K562 (cell line): ENCODE measurements around the gene SETD5. TPM values are rescaled to one million over a fixed set of nuclear protein-coding genes. Genes with fewer than 3 reads are reported as not detected.
A peak's percentile ranks its signal among the peaks of the same experiment; 100 is the strongest.

ENCODE experiments used
- ATAC-seq: fragments of 200-7000 bp; cut with Tn5 transposase; 3 replicates; pipeline ENCODE4 v1.9.1; 2020; ENCODE audit warnings: moderate library complexity
- BruUV-seq: library from RNA; stranded (reverse); fragments of 400-500 nt; replicated peaks from 2 replicates; lab custom pipeline; 2021; lab: Mats Ljungman, UMichigan
- CTCF ChIA-PET: fragments of 300-600 bp; formaldehyde crosslinking; extraction: SDS; loops from one replicate; lab custom pipeline; 2021; ENCODE audit warnings: low intra/inter-chr PET ratio; lab: Yijun Ruan, JAX
- POLR2A ChIA-PET: fragments of 300-600, 350-650 bp; sonication (Branson Sonifier 250); formaldehyde crosslinking; extraction: SDS; loops from one replicate; lab custom pipeline; 2021; ENCODE audit warnings: antibody characterized with exemption, inconsistent platforms; lab: Yijun Ruan, JAX
- DNase-seq, 4 experiments: peaks; one replicate each; pipeline versions ENCODE4 v3.0.0 to v3.0.0-alpha.2; 2011 to 2018; ENCODE audit warnings: low spot score in 3 of 4, mixed read lengths in 3 of 4; ENCODE audit errors: extremely low read depth in 1 of 4
- FAIRE-seq: peaks from 2 replicates; lab custom pipeline; 2011; peaks lifted over from hg19 to GRCh38; lab: Jason Lieb, UNC
- H2AFZ ChIP-seq: 2 replicates; pipeline ENCODE4 v1.6.0; 2011; ENCODE audit warnings: low read depth, low read length, control low read depth, inconsistent platforms
- H3K27ac ChIP-seq: fragments of 200-600 bp; 3 replicates; pipeline ENCODE4 v1.8.0; 2011; ENCODE audit warnings: low read depth, mild to moderate bottlenecking, control low read depth, inconsistent platforms, low read length, moderate library complexity, mixed read lengths; ENCODE audit errors: extremely low read depth
- H3K27me3 ChIP-seq, 2 experiments: fragments of 300-600 bp in 1 of 2; 2 replicates in 1 of 2; 3 replicates in 1 of 2; pipeline versions ENCODE4 v1.6.0 to v1.8.0; 2011; ENCODE audit warnings: inconsistent platforms in 2 of 2, low read length in 2 of 2, mild to moderate bottlenecking in 1 of 2, mixed read lengths in 1 of 2, moderate library complexity in 1 of 2; ENCODE audit not compliant: control insufficient read depth in 2 of 2, insufficient read depth in 2 of 2
- H3K36me3 ChIP-seq: fragments of 300-600 bp; 3 replicates; pipeline ENCODE4 v1.8.0; 2011; ENCODE audit warnings: mild to moderate bottlenecking, low read length, inconsistent platforms; ENCODE audit not compliant: control insufficient read depth, insufficient read depth
- H3K4me1 ChIP-seq, 2 experiments: fragments of 200-600 bp in 1 of 2; replicated peaks in 1 of 2; 2 replicates in 1 of 2; 3 replicates in 1 of 2; pipeline versions ENCODE4 v1.5.1 to v1.8.0; 2011; ENCODE audit warnings: inconsistent platforms in 2 of 2, low read length in 2 of 2, mild to moderate bottlenecking in 1 of 2, mixed read lengths in 1 of 2, moderate library complexity in 1 of 2; ENCODE audit not compliant: control insufficient read depth in 2 of 2, insufficient read depth in 2 of 2
- H3K4me2 ChIP-seq: 2 replicates; pipeline ENCODE4 v1.6.1; 2011; ENCODE audit warnings: low read length, control low read depth, inconsistent platforms, mixed read lengths; ENCODE audit not compliant: insufficient read depth
- H3K4me3 ChIP-seq: fragments of 200-600 bp; sonication (generic), shearing (Covaris generic); 2 replicates; pipeline ENCODE4 v1.5.1; 2016; ENCODE audit warnings: control low read depth, inconsistent platforms
- H3K79me2 ChIP-seq: fragments of 200-600 bp; 3 replicates; pipeline ENCODE4 v1.8.0; 2011; ENCODE audit warnings: low read length, inconsistent platforms; ENCODE audit not compliant: control insufficient read depth, insufficient read depth
- H3K9ac ChIP-seq, 2 experiments: 2 replicates each; pipeline versions ENCODE4 v1.6.0 to v1.6.1; 2011; ENCODE audit warnings: low read depth in 2 of 2, low read length in 2 of 2, control low read depth in 1 of 2, inconsistent platforms in 1 of 2, mild to moderate bottlenecking in 1 of 2, mixed read lengths in 1 of 2; ENCODE audit not compliant: insufficient read depth in 1 of 2
- H3K9me1 ChIP-seq: one replicate; pipeline ENCODE4 v1.6.0; 2011; ENCODE audit warnings: inconsistent platforms, mild to moderate bottlenecking, low read length, moderate library complexity; ENCODE audit not compliant: control insufficient read depth, insufficient read depth
- H3K9me3 ChIP-seq: replicated peaks from 2 replicates; pipeline ENCODE4 v1.5.1; 2011; ENCODE audit warnings: low read depth, low read length, inconsistent platforms; ENCODE audit not compliant: control insufficient read depth, insufficient read depth
- H4K20me1 ChIP-seq: replicated peaks from 2 replicates; pipeline ENCODE4 v1.6.1; 2011; ENCODE audit warnings: low read length, inconsistent platforms, mixed read lengths; ENCODE audit not compliant: control insufficient read depth, insufficient read depth
- BRD9 ChIP-seq: fragments of 450-650 bp; IDR thresholded peaks from 2 replicates; pipeline ENCODE4 v1.6.1; 2018; ENCODE audit warnings: low read depth; ENCODE audit not compliant: partially characterized antibody
- CHD2 ChIP-seq: IDR thresholded peaks from 2 replicates; pipeline ENCODE4 v1.6.1; 2011; ENCODE audit warnings: low read depth, low read length
- CXXC5 ChIP-seq: fragments of 250-450 bp; sonication (Bioruptor Pico); IDR thresholded peaks from 2 replicates; pipeline ENCODE4 v1.8.0; 2022; ENCODE audit warnings: inconsistent platforms, mild to moderate bottlenecking, moderate library complexity
- EP300 ChIP-seq: IDR thresholded peaks from 2 replicates; pipeline ENCODE4 v1.6.1; 2012; ENCODE audit warnings: low read length, improper control_type of control experiment
- EP400 ChIP-seq: fragments of 450-650 bp; IDR thresholded peaks from 2 replicates; pipeline ENCODE4 v1.6.1; 2017; ENCODE audit warnings: antibody characterized with exemption, mild to moderate bottlenecking, moderate library complexity
- GATAD2A ChIP-seq: fragments of 450-650 bp; IDR thresholded peaks from 2 replicates; pipeline ENCODE4 v1.6.1; 2017
- HDAC3 ChIP-seq: fragments of 450-650 bp; IDR thresholded peaks from 2 replicates; pipeline ENCODE4 v1.6.1; 2018; ENCODE audit warnings: borderline replicate concordance, mild to moderate bottlenecking, moderate library complexity; ENCODE audit not compliant: partially characterized antibody
- HES1 ChIP-seq: fragments of 450-650 bp; IDR thresholded peaks from 2 replicates; pipeline ENCODE4 v1.6.1; 2016; ENCODE audit warnings: low read depth, mild to moderate bottlenecking, moderate library complexity
- LARP7 ChIP-seq: fragments of 450-650 bp; IDR thresholded peaks from 2 replicates; pipeline ENCODE4 v1.6.1; 2016
- PHF8 ChIP-seq: fragments of 200-600 bp; sonication (generic); IDR thresholded peaks from 2 replicates; pipeline ENCODE4 v1.6.1; 2012; ENCODE audit warnings: mixed run types, mild to moderate bottlenecking, inconsistent platforms, low read length, moderate library complexity, borderline replicate concordance
- TEAD4 ChIP-seq, 2 experiments: sonication (generic) in 1 of 2; formaldehyde crosslinking in 1 of 2; IDR thresholded peaks; 2 replicates each; pipeline versions ENCODE4 v1.6.1 to v1.8.0; 2012 to 2022; ENCODE audit warnings: borderline replicate concordance in 1 of 2, inconsistent platforms in 1 of 2, low read length in 1 of 2, mild to moderate bottlenecking in 1 of 2, missing genetic modification reagents in 1 of 2
- YY1 ChIP-seq, 3 experiments: IDR thresholded peaks; 2 replicates each; pipeline ENCODE4 v1.6.1; 2011; ENCODE audit warnings: low read length in 2 of 3, mild to moderate bottlenecking in 2 of 3, moderate library complexity in 2 of 3, borderline replicate concordance in 1 of 3, control low read depth in 1 of 3, low read depth in 1 of 3; ENCODE audit not compliant: insufficient read depth in 3 of 3, insufficient replicate concordance in 2 of 3, control insufficient read depth in 1 of 3, insufficient read length in 1 of 3; ENCODE audit errors: extremely low read depth in 1 of 3
- ZNF253 ChIP-seq: fragments of 250-450 bp; sonication (Bioruptor Pico); conservative IDR thresholded peaks from 2 replicates; pipeline ENCODE4 v1.6.1; 2021; ENCODE audit warnings: mild to moderate bottlenecking
- ZNF384 ChIP-seq: IDR thresholded peaks from 2 replicates; pipeline ENCODE4 v1.6.1; 2012; ENCODE audit warnings: low read depth, low read length, improper control_type of control experiment
- ZNF583 ChIP-seq: fragments of 250-450 bp; sonication (Bioruptor Pico); IDR thresholded peaks from 2 replicates; pipeline ENCODE4 v1.4.0; 2020
- ZNF644 ChIP-seq: fragments of 200-800 bp; sonication (Bioruptor generic); IDR thresholded peaks from 2 replicates; pipeline ENCODE4 v1.6.1; 2016; ENCODE audit warnings: low read depth, missing genetic modification characterization, missing compliant biosample characterization
- WGBS: fragments of 100-300 bp; shearing (Covaris generic); methylation state at CpG from one replicate; pipeline ENCODE4 v1.1.6; 2016; ENCODE audit warnings: low coverage, mixed read lengths; ENCODE audit not compliant: insufficient coverage; ENCODE audit errors: missing lambda C conversion rate; 5-methylcytosine and 5-hydroxymethylcytosine counted together
- in situ Hi-C: fragments of 300-500 bp; cut with MboI; formaldehyde crosslinking; loops from 4 replicates; pipeline ENCODE4 v1.15.0; 2018; ENCODE audit warnings: inconsistent platforms, mixed read lengths
- intact Hi-C: fragments of 100-400 bp; cut with micrococcal nuclease; formaldehyde crosslinking; loops from 2 replicates; pipeline ENCODE4 v1.14.2; 2022
- polyA plus RNA-seq, 8 experiments: library from polyadenylated mRNA; depleted of rRNA in 4 of 8; stranded (reverse) in 5 of 8; unstranded in 3 of 8; fragments of >200 nt; fragmentation: Nextera tagmentation in 2 of 8; fragmentation: Illumina TruSeq in 1 of 8; extraction: Ambion mirVana in 2 of 8; extraction: Trizol in 1 of 8; gene quantifications; 2 replicates each; pipeline versions ENCODE4 v1.2.1 to v1.2.3, GENCODE V29; 2011 to 2014; ENCODE audit warnings: inconsistent platforms in 1 of 8, missing spikeins in 1 of 8
- total RNA-seq, 7 experiments: library from RNA; depleted of rRNA in 6 of 7; stranded (reverse); fragments of >200 nt in 6 of 7; fragmentation: Illumina TruSeq in 2 of 7; extraction: Trizol in 2 of 7; gene quantifications; 2 replicates each; pipeline versions ENCODE4 v1.2.1 to v1.2.3, GENCODE V29; 2011 to 2021; ENCODE audit warnings: low replicate concordance in 1 of 7
- TF ChIP-seq, protein P1 (sequence below), 2 experiments: fragments of 150-350 bp in 1 of 2; IDR thresholded peaks; 2 replicates each; pipeline ENCODE4 v1.6.1; 2012 to 2016; ENCODE audit warnings: low read depth in 2 of 2, low read length in 2 of 2, mild to moderate bottlenecking in 1 of 2, moderate library complexity in 1 of 2

The SETD5 gene
- total and polyA plus RNA-seq, 9 of the 15 experiments (the other 6 are each of a cell fraction or from before 2014, with no cell fraction given), result 20.8 to 135 (median 87.2) TPM

GRCh38 chr3:9399337-9399703 lies 1.9 kb downstream of the SETD5 start (continued):
- TF ChIP-seq HES1 (no peak), HDAC3 (no peak)

- H3K36me3 ChIP-seq, result peaks cover 15% of the 10 kb centered on the region
- ATAC-seq, result peak; percentile 15
- ChIA-PET CTCF (no interaction called here), POLR2A (interaction anchor here (0.6 to 7.7 kb wide), 9 partner anchors 9 to 50 kb away, joined by 3 to 150 read pairs (median 6); partner anchors contain the start of gene THUMPD3)
- H3K9me3 ChIP-seq, result no peaks in the 10 kb centered on the region
- H3K9me1 ChIP-seq, result no peaks in the 10 kb centered on the region
- FAIRE-seq, result peak; percentile 83
- H3K4me2 ChIP-seq, result peak overlapping the region; percentile 98
- H2AFZ ChIP-seq, result no peak overlapping the region
- in situ Hi-C loops (no loop called here), intact Hi-C loops (loop anchor here (5.0 kb wide), 1 partner anchor 248 kb away; the partner anchor contains the start of gene MTMR14)
- H3K4me3 ChIP-seq, result peak overlapping the region; percentile 74
- no peaks in the 10 kb centered on the region for H3K27me3 ChIP-seq
- 0% methylated on average over 3 of the region's 3 CpGs for WGBS
- peaks cover 88% of the 10 kb centered on the region for H3K79me2 ChIP-seq
- H4K20me1 ChIP-seq, result peaks cover 57% of the 10 kb centered on the region
- BruUV-seq, result no TSS peak
- H3K9ac ChIP-seq, result peak overlapping the region; percentile 87 to 97
- peak; percentile 33 to 90 (median 53) for DNase-seq
- H3K4me1 ChIP-seq, result peaks cover 0 to 38% of the 10 kb centered on the region in 2 experiments; a peak in 3 of 5 replicates
- peak overlapping the region; percentile 96 for H3K27ac ChIP-seq
- peak; percentile 34; the same call in 1 of the 2 replicates for TF ChIP-seq CXXC5 (CRISPR knock-in tag)
- TF ChIP-seq YY1 (IDR thresholded peaks at IDR 0.05; ENCODE audit: borderline replicate concordance in 1 of 3, control insufficient read depth in 1 of 3, extremely low read depth in 1 of 3, insufficient read depth in 3 of 3, insufficient read length in 1 of 3, insufficient replicate concordance in 2 of 3, low read depth in 1 of 3, low read length in 2 of 3), result peak; percentile 41 to 94 (median 83)
- TF ChIP-seq CHD2, result 0 out of 2 replicates have a peak, but pooled peaks have one; percentile 22
- TF ChIP-seq ZNF384, result peak; percentile 99
- TF ChIP-seq ZNF583 (CRISPR knock-in tag), result peak; percentile 20; the same call in 1 of the 2 replicates
- TF ChIP-seq, protein P1, sequence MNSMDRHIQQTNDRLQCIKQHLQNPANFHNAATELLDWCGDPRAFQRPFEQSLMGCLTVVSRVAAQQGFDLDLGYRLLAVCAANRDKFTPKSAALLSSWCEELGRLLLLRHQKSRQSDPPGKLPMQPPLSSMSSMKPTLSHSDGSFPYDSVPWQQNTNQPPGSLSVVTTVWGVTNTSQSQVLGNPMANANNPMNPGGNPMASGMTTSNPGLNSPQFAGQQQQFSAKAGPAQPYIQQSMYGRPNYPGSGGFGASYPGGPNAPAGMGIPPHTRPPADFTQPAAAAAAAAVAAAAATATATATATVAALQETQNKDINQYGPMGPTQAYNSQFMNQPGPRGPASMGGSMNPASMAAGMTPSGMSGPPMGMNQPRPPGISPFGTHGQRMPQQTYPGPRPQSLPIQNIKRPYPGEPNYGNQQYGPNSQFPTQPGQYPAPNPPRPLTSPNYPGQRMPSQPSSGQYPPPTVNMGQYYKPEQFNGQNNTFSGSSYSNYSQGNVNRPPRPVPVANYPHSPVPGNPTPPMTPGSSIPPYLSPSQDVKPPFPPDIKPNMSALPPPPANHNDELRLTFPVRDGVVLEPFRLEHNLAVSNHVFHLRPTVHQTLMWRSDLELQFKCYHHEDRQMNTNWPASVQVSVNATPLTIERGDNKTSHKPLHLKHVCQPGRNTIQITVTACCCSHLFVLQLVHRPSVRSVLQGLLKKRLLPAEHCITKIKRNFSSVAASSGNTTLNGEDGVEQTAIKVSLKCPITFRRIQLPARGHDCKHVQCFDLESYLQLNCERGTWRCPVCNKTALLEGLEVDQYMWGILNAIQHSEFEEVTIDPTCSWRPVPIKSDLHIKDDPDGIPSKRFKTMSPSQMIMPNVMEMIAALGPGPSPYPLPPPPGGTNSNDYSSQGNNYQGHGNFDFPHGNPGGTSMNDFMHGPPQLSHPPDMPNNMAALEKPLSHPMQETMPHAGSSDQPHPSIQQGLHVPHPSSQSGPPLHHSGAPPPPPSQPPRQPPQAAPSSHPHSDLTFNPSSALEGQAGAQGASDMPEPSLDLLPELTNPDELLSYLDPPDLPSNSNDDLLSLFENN (IDR thresholded peaks at IDR 0.05; ENCODE audit: low read depth in 2 of 2, low read length in 2 of 2), result 0 out of 4 replicates have a peak, but pooled peaks of 1 of the 2 experiments have one; percentile 20
- peak; percentile 18 for TF ChIP-seq BRD9
- TF ChIP-seq EP400, result 0 out of 2 replicates have a peak, but pooled peaks have one; percentile 11
- 0 out of 2 replicates have a peak, but pooled peaks have one; percentile 15 for TF ChIP-seq ZNF644
- 0 out of 2 replicates have a peak, but pooled peaks have one; percentile 15 for TF ChIP-seq TEAD4 (IDR thresholded peaks at IDR 0.05; ENCODE audit: low read length)
- TF ChIP-seq TEAD4 (CRISPR knock-in tag; IDR thresholded peaks at IDR 0.05; ENCODE audit: borderline replicate concordance), result no peak
- 0 out of 2 replicates have a peak, but pooled peaks have one; percentile 44 for TF ChIP-seq GATAD2A
- peak; percentile 44; the same call in 1 of the 2 replicates for TF ChIP-seq LARP7
- TF ChIP-seq EP300, result no peak
- TF ChIP-seq ZNF253 (CRISPR knock-in tag), result no peak
- TF ChIP-seq PHF8, result no peak
These were observed 2.3 kb downstream of the SETD5 start for GRCh38 chr3:9399746-9400145.
